ENCODE measurements around the gene POLL. TPM values are rescaled to one million over a fixed set of nuclear protein-coding genes. Genes with fewer than 3 reads are reported as not detected.
A peak's percentile ranks its signal among the peaks of the same experiment; 100 is the strongest.

Gene POLL
- total RNA-seq, 1 experiment from 2014 or later, result 46.2 TPM

GRCh38 chr10:101566333-101567164, 21.5 kb downstream of the POLL start:
- peak overlapping the region; percentile 45 for H3K4me3 Mint-ChIP-seq
- no peaks in the 10 kb centered on the region for H3K36me3 Mint-ChIP-seq
- ATAC-seq, result peak; percentile 8
- H3K4me1 Mint-ChIP-seq, result peaks cover 26% of the 10 kb centered on the region
- TF ChIP-seq NFE2L1 (CRISPR knock-in tag; IDR thresholded peaks at IDR 0.05) (no peak), ZNF425 (CRISPR knock-in tag; conservative IDR thresholded peaks at IDR 0.05) (no peak), ZNF281 (CRISPR knock-in tag; IDR thresholded peaks at IDR 0.05) (no peak), IRF1 (CRISPR knock-in tag; IDR thresholded peaks at IDR 0.05) (no peak), GABPB1 (CRISPR knock-in tag; IDR thresholded peaks at IDR 0.05) (no peak), SP1 (CRISPR knock-in tag; conservative IDR thresholded peaks at IDR 0.05) (no peak), ATF1 (CRISPR knock-in tag; IDR thresholded peaks at IDR 0.05) (no peak), ZSCAN18 (CRISPR knock-in tag; IDR thresholded peaks at IDR 0.05) (no peak), MAX (CRISPR knock-in tag; IDR thresholded peaks at IDR 0.05) (peak; percentile 86), AFF4 (CRISPR knock-in tag; IDR thresholded peaks at IDR 0.05; ENCODE audit: borderline replicate concordance) (no peak), PRDM15 (CRISPR knock-in tag; IDR thresholded peaks at IDR 0.05) (no peak), ZNF423 (CRISPR knock-in tag; IDR thresholded peaks at IDR 0.05) (peak; percentile 43; the same call in 1 of the 2 replicates)
- TF ChIP-seq, protein P1, sequence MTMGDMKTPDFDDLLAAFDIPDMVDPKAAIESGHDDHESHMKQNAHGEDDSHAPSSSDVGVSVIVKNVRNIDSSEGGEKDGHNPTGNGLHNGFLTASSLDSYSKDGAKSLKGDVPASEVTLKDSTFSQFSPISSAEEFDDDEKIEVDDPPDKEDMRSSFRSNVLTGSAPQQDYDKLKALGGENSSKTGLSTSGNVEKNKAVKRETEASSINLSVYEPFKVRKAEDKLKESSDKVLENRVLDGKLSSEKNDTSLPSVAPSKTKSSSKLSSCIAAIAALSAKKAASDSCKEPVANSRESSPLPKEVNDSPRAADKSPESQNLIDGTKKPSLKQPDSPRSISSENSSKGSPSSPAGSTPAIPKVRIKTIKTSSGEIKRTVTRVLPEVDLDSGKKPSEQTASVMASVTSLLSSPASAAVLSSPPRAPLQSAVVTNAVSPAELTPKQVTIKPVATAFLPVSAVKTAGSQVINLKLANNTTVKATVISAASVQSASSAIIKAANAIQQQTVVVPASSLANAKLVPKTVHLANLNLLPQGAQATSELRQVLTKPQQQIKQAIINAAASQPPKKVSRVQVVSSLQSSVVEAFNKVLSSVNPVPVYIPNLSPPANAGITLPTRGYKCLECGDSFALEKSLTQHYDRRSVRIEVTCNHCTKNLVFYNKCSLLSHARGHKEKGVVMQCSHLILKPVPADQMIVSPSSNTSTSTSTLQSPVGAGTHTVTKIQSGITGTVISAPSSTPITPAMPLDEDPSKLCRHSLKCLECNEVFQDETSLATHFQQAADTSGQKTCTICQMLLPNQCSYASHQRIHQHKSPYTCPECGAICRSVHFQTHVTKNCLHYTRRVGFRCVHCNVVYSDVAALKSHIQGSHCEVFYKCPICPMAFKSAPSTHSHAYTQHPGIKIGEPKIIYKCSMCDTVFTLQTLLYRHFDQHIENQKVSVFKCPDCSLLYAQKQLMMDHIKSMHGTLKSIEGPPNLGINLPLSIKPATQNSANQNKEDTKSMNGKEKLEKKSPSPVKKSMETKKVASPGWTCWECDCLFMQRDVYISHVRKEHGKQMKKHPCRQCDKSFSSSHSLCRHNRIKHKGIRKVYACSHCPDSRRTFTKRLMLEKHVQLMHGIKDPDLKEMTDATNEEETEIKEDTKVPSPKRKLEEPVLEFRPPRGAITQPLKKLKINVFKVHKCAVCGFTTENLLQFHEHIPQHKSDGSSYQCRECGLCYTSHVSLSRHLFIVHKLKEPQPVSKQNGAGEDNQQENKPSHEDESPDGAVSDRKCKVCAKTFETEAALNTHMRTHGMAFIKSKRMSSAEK (CRISPR knock-in tag; IDR thresholded peaks at IDR 0.05; ENCODE audit: borderline replicate concordance), result no peak
- POLR2A ChIA-PET, result no interaction called here
- no peaks in the 10 kb centered on the region for H3K9me3 Mint-ChIP-seq
- peak; percentile 62 for DNase-seq (ENCODE audit: low spot score)
- H3K27ac Mint-ChIP-seq, result no peak overlapping the region
- H3K27me3 Mint-ChIP-seq (ENCODE audit: low read depth), result peaks cover 63% of the 10 kb centered on the region
- CTCF ChIA-PET, result no interaction called here

Data from WTC11 (cell line).